PC-3 (cell line): ENCODE results near the gene CDC42EP5. TPM values are rescaled to one million over a fixed set of nuclear protein-coding genes. Genes with fewer than 3 reads are reported as not detected.

Experiments
- ATAC-seq: fragments of 200-7000 bp; cut with Tn5 transposase; 2 replicates; pipeline ENCODE4 v1.9.1; 2020; ENCODE audit warnings: mild to moderate bottlenecking, moderate library complexity
- BruUV-seq: library from RNA; stranded (reverse); fragments of 400-500 nt; replicated peaks from 2 replicates; lab custom pipeline; 2021; lab: Mats Ljungman, UMichigan
- CTCF ChIA-PET: fragments of 300-600 bp; sonication (Branson Sonifier 250); formaldehyde crosslinking; loops from one replicate; lab custom pipeline; 2022; ENCODE audit warnings: antibody characterized with exemption; lab: Charles Lee
- POLR2A ChIA-PET: fragments of 300-600 bp; sonication (Branson Sonifier 250); formaldehyde crosslinking; loops from one replicate; lab custom pipeline; 2022; ENCODE audit warnings: antibody characterized with exemption; ENCODE audit not compliant: unreplicated experiment; lab: Charles Lee
- DNase-seq: peaks from one replicate; pipeline ENCODE4 v3.0.0-alpha.2; 2015
- H2AFZ ChIP-seq: fragments of 300-600 bp; sonication (generic); 2 replicates; pipeline ENCODE4 v1.6.0; 2016; ENCODE audit warnings: antibody characterized with exemption, low read length
- H3F3A ChIP-seq: fragments of 300-600 bp; sonication (generic); one replicate; pipeline ENCODE4 v1.6.0; 2017; ENCODE audit warnings: antibody characterized with exemption, low read length, control low read depth, mild to moderate bottlenecking; ENCODE audit not compliant: unreplicated experiment
- H3K27ac ChIP-seq: fragments of 300-600 bp; sonication (generic); 2 replicates; pipeline ENCODE4 v1.5.1; 2016; ENCODE audit warnings: mild to moderate bottlenecking, low read length
- H3K27me3 ChIP-seq: fragments of 300-600 bp; sonication (generic); 2 replicates; pipeline ENCODE4 v1.6.1; 2016; ENCODE audit warnings: low read length, mixed read lengths
- H3K36me3 ChIP-seq: fragments of 300-600 bp; sonication (generic); 2 replicates; pipeline ENCODE4 v1.6.1; 2016; ENCODE audit warnings: low read depth, mixed run types, low read length, mixed read lengths
- H3K4me1 ChIP-seq: fragments of 300-600 bp; sonication (generic); 2 replicates; pipeline ENCODE4 v1.5.1; 2016; ENCODE audit warnings: low read length; ENCODE audit not compliant: insufficient read depth
- H3K4me2 ChIP-seq: fragments of 300-600 bp; sonication (generic); 2 replicates; pipeline ENCODE4 v1.6.0; 2016; ENCODE audit warnings: low read length
- H3K4me3 ChIP-seq: fragments of 300-600 bp; sonication (generic); 2 replicates; pipeline ENCODE4 v1.5.1; 2016; ENCODE audit warnings: mild to moderate bottlenecking, low read length, mixed read lengths
- H3K79me2 ChIP-seq: fragments of 300-600 bp; sonication (generic); 2 replicates; pipeline ENCODE4 v1.6.1; 2017; ENCODE audit warnings: low read length, mixed read lengths
- H3K9ac ChIP-seq: fragments of 300-600 bp; sonication (generic); 2 replicates; pipeline ENCODE4 v1.6.0; 2016; ENCODE audit warnings: mild to moderate bottlenecking, low read length
- H3K9me2 ChIP-seq: fragments of 300-600 bp; sonication (generic); replicated peaks from 2 replicates; pipeline ENCODE4 v1.6.1; 2016; ENCODE audit warnings: mixed run types, low read length, mixed read lengths
- H3K9me3 ChIP-seq: fragments of 300-600 bp; sonication (generic); 2 replicates; pipeline ENCODE4 v1.6.1; 2016; ENCODE audit warnings: low read length, mixed read lengths
- H4K20me1 ChIP-seq: fragments of 300-600 bp; sonication (generic); 2 replicates; pipeline ENCODE4 v1.6.1; 2016; ENCODE audit warnings: low read length, mixed read lengths
- CTCF ChIP-seq: fragments of 300-600 bp; sonication (generic); conservative IDR thresholded peaks from 2 replicates; pipeline ENCODE4 v1.5.1; 2017; ENCODE audit warnings: antibody characterized with exemption, low read depth, mild to moderate bottlenecking, low read length
- EZH2 ChIP-seq: fragments of 300-600 bp; sonication (generic); IDR thresholded peaks from one replicate; pipeline ENCODE4 v1.6.1; 2017; ENCODE audit warnings: antibody characterized with exemption, mild to moderate bottlenecking, low read length; ENCODE audit not compliant: unreplicated experiment
- EZH2phosphoT487 ChIP-seq: fragments of 300-600 bp; sonication (generic); IDR thresholded peaks from 2 replicates; pipeline ENCODE4 v1.6.1; 2018; ENCODE audit warnings: mild to moderate bottlenecking, antibody characterized with exemption, low read length, borderline replicate concordance
- intact Hi-C: fragments of 100-400 bp; cut with micrococcal nuclease; formaldehyde crosslinking; loops from 2 replicates; pipeline ENCODE4 v1.9.0; 2023
- total RNA-seq: library from RNA; depleted of rRNA; stranded (reverse); fragments of >200 nt; gene quantifications from 2 replicates; pipeline ENCODE4 v1.2.3, GENCODE V29; 2014

Gene CDC42EP5
- total RNA-seq, 1 experiment from 2014 or later: 0.73 TPM

- ChIA-PET CTCF (interaction anchor here (0.6 kb wide), 1 partner anchor 15 kb away, joined by 3 read pairs; the partner anchor contains the start of gene LENG8), POLR2A (interaction anchor here (0.6 to 1.0 kb wide), 3 partner anchors 15 to 274 kb away, joined by 3 to 6 read pairs (median 3); partner anchors contain the start of genes LENG8 and MBOAT7)
- no peaks in the 10 kb centered on the region for H3K9me3 ChIP-seq
- peak overlapping the region; percentile 76 for H3K9ac ChIP-seq
- peak; percentile 48 for ATAC-seq
- no peaks in the 10 kb centered on the region for H3K9me2 ChIP-seq
- no peak for TF ChIP-seq EZH2
- no peak for TF ChIP-seq EZH2phosphoT487
- TF ChIP-seq CTCF: no peak
- H3K27ac ChIP-seq: peak overlapping the region; percentile 87
- peak overlapping the region; percentile 91 for H3K4me2 ChIP-seq
- no peaks in the 10 kb centered on the region for H3K27me3 ChIP-seq
- peaks cover 32% of the 10 kb centered on the region for H3K79me2 ChIP-seq
- intact Hi-C loops: no loop called here
- DNase-seq: peak; percentile 97
- H2AFZ ChIP-seq: peak overlapping the region; percentile 91
- H3F3A ChIP-seq: no peaks in the 10 kb centered on the region
- H3K4me1 ChIP-seq: peaks cover 16% of the 10 kb centered on the region
- H3K4me3 ChIP-seq: peak overlapping the region; percentile 75
- peaks cover 10% of the 10 kb centered on the region for H4K20me1 ChIP-seq
- BruUV-seq: no TSS peak
- H3K36me3 ChIP-seq: peaks cover 21% of the 10 kb centered on the region; the same call in 1 of the 2 replicates
Observed at GRCh38 chr19:54464044-54464629, 9.0 kb downstream of the CDC42EP5 start.

GRCh38 chr19:54463531-54464043 is 9.5 kb downstream of the CDC42EP5 start, which contains the start of gene LENG9:
Gene LENG9 (minus strand): TSS chr19:54463778. CDS start chr19:54463526, 252 bp downstream.
- peaks cover 16% of the 10 kb centered on the region for H3K4me1 ChIP-seq
- DNase-seq (peak; percentile 99), ATAC-seq (peak; percentile 56)
- peak within 1 kb of the TSS; percentile 75 for H3K4me3 ChIP-seq
- H3K27me3 ChIP-seq: no peaks in the 10 kb centered on the region
- peak within 1 kb of the TSS; percentile 87 for H3K9ac ChIP-seq
- intact Hi-C loops: loop anchor here (2.0 kb wide), 2 partner anchors 15 to 33 kb away; partner anchors contain the start of gene LENG8
- H4K20me1 ChIP-seq: peaks cover 16% of the 10 kb centered on the region
- H3K79me2 ChIP-seq: peaks cover 37% of the 10 kb centered on the region
- POLR2A ChIA-PET: interaction anchor here (0.6 to 1.2 kb wide), 5 partner anchors 15 to 1136 kb away, joined by 3 to 6 read pairs (median 3); partner anchors contain the start of genes LENG8, MBOAT7 and ZNF524
- H3K27ac ChIP-seq: peak within 1 kb of the TSS; percentile 87
- peak within 1 kb of the TSS; percentile 91 for H2AFZ ChIP-seq
- TF ChIP-seq CTCF (no peak), EZH2phosphoT487 (no peak), EZH2 (no peak)
- CTCF ChIA-PET: interaction anchor here (0.6 kb wide), 2 partner anchors 15 to 34 kb away, joined by 3 read pairs; partner anchors contain the start of gene LENG8
- H3K36me3 ChIP-seq: peaks cover 27% of the 10 kb centered on the region; the same call in 1 of the 2 replicates
- no peaks in the 10 kb centered on the region for H3K9me2 ChIP-seq
- peak within 1 kb of the TSS; percentile 91 for H3K4me2 ChIP-seq
- H3K9me3 ChIP-seq: no peaks in the 10 kb centered on the region
- H3F3A ChIP-seq: no peaks in the 10 kb centered on the region
- BruUV-seq: no TSS peak
